ENCODE data around the gene JPT2. TPM values are rescaled to one million over a fixed set of nuclear protein-coding genes. Genes with fewer than 3 reads are reported as not detected.

Gene JPT2
- total RNA-seq, 1 experiment from 2014 or later = 150 TPM

- TF ChIP-seq, protein P1, sequence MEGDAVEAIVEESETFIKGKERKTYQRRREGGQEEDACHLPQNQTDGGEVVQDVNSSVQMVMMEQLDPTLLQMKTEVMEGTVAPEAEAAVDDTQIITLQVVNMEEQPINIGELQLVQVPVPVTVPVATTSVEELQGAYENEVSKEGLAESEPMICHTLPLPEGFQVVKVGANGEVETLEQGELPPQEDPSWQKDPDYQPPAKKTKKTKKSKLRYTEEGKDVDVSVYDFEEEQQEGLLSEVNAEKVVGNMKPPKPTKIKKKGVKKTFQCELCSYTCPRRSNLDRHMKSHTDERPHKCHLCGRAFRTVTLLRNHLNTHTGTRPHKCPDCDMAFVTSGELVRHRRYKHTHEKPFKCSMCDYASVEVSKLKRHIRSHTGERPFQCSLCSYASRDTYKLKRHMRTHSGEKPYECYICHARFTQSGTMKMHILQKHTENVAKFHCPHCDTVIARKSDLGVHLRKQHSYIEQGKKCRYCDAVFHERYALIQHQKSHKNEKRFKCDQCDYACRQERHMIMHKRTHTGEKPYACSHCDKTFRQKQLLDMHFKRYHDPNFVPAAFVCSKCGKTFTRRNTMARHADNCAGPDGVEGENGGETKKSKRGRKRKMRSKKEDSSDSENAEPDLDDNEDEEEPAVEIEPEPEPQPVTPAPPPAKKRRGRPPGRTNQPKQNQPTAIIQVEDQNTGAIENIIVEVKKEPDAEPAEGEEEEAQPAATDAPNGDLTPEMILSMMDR (IDR thresholded peaks at IDR 0.05) = peak; percentile 94
- TF ChIP-seq ATF6 (CRISPR knock-in tag; IDR thresholded peaks at IDR 0.05) (no peak), CREM (CRISPR knock-in tag; IDR thresholded peaks at IDR 0.05) (peak; percentile 98), PRDM15 (CRISPR knock-in tag; IDR thresholded peaks at IDR 0.05) (0 out of 2 replicates have a peak, but pooled peaks have one; percentile 28), CBFB (CRISPR knock-in tag; IDR thresholded peaks at IDR 0.05; ENCODE audit: low read depth) (no peak), STAT6 (CRISPR knock-in tag; conservative IDR thresholded peaks at IDR 0.05; ENCODE audit: low read depth) (no peak), TCF7 (CRISPR knock-in tag; IDR thresholded peaks at IDR 0.05; ENCODE audit: low read depth) (no peak), TEAD1 (CRISPR knock-in tag; IDR thresholded peaks at IDR 0.05) (peak; percentile 81), ZNF423 (CRISPR knock-in tag; IDR thresholded peaks at IDR 0.05) (no peak), PRRX2 (CRISPR knock-in tag; IDR thresholded peaks at IDR 0.05) (no peak), ZNF512 (CRISPR knock-in tag; IDR thresholded peaks at IDR 0.05; ENCODE audit: borderline replicate concordance) (no peak), SMAD3 (CRISPR knock-in tag; IDR thresholded peaks at IDR 0.05; ENCODE audit: borderline replicate concordance) (no peak), ZNF138 (CRISPR knock-in tag; conservative IDR thresholded peaks at IDR 0.05) (no peak; the same call in 1 of the 2 replicates), OVOL2 (CRISPR knock-in tag; IDR thresholded peaks at IDR 0.05; ENCODE audit: borderline replicate concordance) (no peak; the same call in 1 of the 2 replicates), NR1H2 (CRISPR knock-in tag; IDR thresholded peaks at IDR 0.05) (no peak)
- TF ChIP-seq, protein P2, sequence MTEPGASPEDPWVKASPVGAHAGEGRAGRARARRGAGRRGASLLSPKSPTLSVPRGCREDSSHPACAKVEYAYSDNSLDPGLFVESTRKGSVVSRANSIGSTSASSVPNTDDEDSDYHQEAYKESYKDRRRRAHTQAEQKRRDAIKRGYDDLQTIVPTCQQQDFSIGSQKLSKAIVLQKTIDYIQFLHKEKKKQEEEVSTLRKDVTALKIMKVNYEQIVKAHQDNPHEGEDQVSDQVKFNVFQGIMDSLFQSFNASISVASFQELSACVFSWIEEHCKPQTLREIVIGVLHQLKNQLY (CRISPR knock-in tag; IDR thresholded peaks at IDR 0.05) = no peak
- TF ChIP-seq, protein P3, sequence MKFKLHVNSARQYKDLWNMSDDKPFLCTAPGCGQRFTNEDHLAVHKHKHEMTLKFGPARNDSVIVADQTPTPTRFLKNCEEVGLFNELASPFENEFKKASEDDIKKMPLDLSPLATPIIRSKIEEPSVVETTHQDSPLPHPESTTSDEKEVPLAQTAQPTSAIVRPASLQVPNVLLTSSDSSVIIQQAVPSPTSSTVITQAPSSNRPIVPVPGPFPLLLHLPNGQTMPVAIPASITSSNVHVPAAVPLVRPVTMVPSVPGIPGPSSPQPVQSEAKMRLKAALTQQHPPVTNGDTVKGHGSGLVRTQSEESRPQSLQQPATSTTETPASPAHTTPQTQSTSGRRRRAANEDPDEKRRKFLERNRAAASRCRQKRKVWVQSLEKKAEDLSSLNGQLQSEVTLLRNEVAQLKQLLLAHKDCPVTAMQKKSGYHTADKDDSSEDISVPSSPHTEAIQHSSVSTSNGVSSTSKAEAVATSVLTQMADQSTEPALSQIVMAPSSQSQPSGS (CRISPR knock-in tag; IDR thresholded peaks at IDR 0.05; ENCODE audit: borderline replicate concordance, low read depth) = no peak
- TF ChIP-seq, protein P4, sequence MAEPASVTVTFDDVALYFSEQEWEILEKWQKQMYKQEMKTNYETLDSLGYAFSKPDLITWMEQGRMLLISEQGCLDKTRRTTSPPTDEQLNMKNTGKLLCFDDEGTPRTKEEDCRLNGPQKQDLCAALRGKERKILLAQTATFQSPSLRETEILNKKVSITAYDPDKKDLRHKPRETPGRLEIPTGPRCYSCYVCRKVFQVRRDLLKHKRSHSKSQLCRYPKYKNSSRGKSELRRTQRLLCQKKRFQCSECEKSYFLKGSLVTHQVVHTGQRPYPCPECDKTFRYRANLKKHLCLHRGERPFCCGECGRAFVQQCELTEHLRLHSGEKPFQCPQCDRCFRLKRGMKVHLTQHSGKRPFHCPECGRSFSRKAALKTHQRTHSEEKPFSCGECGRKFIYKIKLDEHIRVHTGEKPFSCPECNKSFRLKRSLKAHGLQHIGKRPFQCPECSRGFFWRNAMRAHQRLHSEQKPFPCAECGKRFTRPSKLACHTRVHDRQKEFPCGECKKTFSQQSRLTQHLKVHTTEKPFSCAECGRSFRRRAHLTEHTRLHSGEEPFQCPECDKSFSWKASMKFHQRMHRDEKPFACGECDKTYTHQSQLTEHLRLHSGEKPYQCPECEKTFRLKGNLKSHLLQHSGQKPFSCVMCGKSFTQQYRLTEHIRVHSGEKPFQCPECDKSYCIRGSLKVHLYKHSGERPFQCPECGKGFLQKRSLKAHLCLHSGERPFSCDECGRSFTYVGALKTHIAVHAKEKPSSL (CRISPR knock-in tag; conservative IDR thresholded peaks at IDR 0.05) = no peak
- TF ChIP-seq, protein P5, sequence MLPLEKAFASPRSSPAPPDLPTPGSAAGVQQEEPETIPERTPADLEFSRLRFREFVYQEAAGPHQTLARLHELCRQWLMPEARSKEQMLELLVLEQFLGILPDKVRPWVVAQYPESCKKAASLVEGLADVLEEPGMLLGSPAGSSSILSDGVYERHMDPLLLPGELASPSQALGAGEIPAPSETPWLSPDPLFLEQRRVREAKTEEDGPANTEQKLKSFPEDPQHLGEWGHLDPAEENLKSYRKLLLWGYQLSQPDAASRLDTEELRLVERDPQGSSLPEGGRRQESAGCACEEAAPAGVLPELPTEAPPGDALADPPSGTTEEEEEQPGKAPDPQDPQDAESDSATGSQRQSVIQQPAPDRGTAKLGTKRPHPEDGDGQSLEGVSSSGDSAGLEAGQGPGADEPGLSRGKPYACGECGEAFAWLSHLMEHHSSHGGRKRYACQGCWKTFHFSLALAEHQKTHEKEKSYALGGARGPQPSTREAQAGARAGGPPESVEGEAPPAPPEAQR (CRISPR knock-in tag; IDR thresholded peaks at IDR 0.05) = no peak
Measured at GRCh38 chr16:1705688-1706385, 27.8 kb downstream of the JPT2 start, which contains the start of gene MAPK8IP3 (continued).

Data from WTC11 (cell line).